ENCODE results near the gene ZNF148.

ZNF148 gene

GRCh38 chr3:125220183-125220582 is 154.9 kb downstream of the ZNF148 start:
- DNase-seq (ENCODE audit: low spot score) = no peak

- no peak for DNase-seq (ENCODE audit: low spot score)
Measured at GRCh38 chr3:125219261-125219701, 155.8 kb downstream of the ZNF148 start.

GRCh38 chr3:125214738-125215137 is 160.4 kb downstream of the ZNF148 start:
- DNase-seq (ENCODE audit: low spot score) = no peak

- DNase-seq (ENCODE audit: low spot score) = no peak
Measured at GRCh38 chr3:125213946-125214542, 161.1 kb downstream of the ZNF148 start.

GRCh38 chr3:125213364-125213755 is 161.8 kb downstream of the ZNF148 start:
- DNase-seq (ENCODE audit: low spot score) = no peak

- no peak for DNase-seq (ENCODE audit: low spot score)
Measured at GRCh38 chr3:125212509-125213363, 162.4 kb downstream of the ZNF148 start, which contains the start of gene SLC12A8. Gene SLC12A8 (minus strand): TSS chr3:125212748. CDS start chr3:125211349, 1,399 bp downstream.

GRCh38 chr3:125212091-125212508 is 163.0 kb downstream of the ZNF148 start:
- DNase-seq (ENCODE audit: low spot score) = no peak

- no peak for DNase-seq (ENCODE audit: low spot score)
Measured at GRCh38 chr3:125211523-125212090, 163.5 kb downstream of the ZNF148 start.

- DNase-seq (ENCODE audit: low spot score) = no peak
Measured at GRCh38 chr3:125207949-125208568, 167.1 kb downstream of the ZNF148 start.

GRCh38 chr3:125207507-125207906 is 167.6 kb downstream of the ZNF148 start:
- DNase-seq (ENCODE audit: low spot score) = no peak

GRCh38 chr3:125206934-125207333 is 168.2 kb downstream of the ZNF148 start:
- no peak for DNase-seq (ENCODE audit: low spot score)

GRCh38 chr3:125203731-125204130 is 171.4 kb downstream of the ZNF148 start:
- DNase-seq (ENCODE audit: low spot score) = no peak

GRCh38 chr3:125202197-125202596 is 172.9 kb downstream of the ZNF148 start:
- peak; percentile 55 for DNase-seq (ENCODE audit: low spot score)

GRCh38 chr3:125200731-125201139 is 174.4 kb downstream of the ZNF148 start:
- no peak for DNase-seq (ENCODE audit: low spot score)

- DNase-seq (ENCODE audit: low spot score) = no peak
Measured at GRCh38 chr3:125194849-125195601, 180.1 kb downstream of the ZNF148 start.

- DNase-seq (ENCODE audit: low spot score) = no peak
Measured at GRCh38 chr3:125194061-125194848, 180.9 kb downstream of the ZNF148 start.

GRCh38 chr3:125192190-125193035 is 182.7 kb downstream of the ZNF148 start:
- DNase-seq (ENCODE audit: low spot score) = peak; percentile 64

- DNase-seq (ENCODE audit: low spot score) = no peak
Measured at GRCh38 chr3:125191730-125192129, 183.4 kb downstream of the ZNF148 start.

GRCh38 chr3:125191256-125191655 is 183.9 kb downstream of the ZNF148 start:
- no peak for DNase-seq (ENCODE audit: low spot score)

GRCh38 chr3:125190786-125191185 is 184.3 kb downstream of the ZNF148 start:
- DNase-seq (ENCODE audit: low spot score) = no peak
